H9 (cell line): ENCODE data around the gene EAF1. TPM values are rescaled to one million over a fixed set of nuclear protein-coding genes. Genes with fewer than 3 reads are reported as not detected.

Experiments used
- DNase-seq: peaks from one replicate; pipeline ENCODE4 v3.0.0-alpha.2; 2017
- H2AFZ ChIP-seq: one replicate; pipeline ENCODE4 v1.6.1; 2013; ENCODE audit warnings: mild to moderate bottlenecking, low read length, control low read depth, moderate library complexity
- H2AK5ac ChIP-seq: 2 replicates; pipeline ENCODE4 v1.6.1; 2013; ENCODE audit warnings: low read length, control low read depth, mixed read lengths; ENCODE audit not compliant: insufficient read length
- H2BK120ac ChIP-seq: one replicate; pipeline ENCODE4 v1.6.1; 2013; ENCODE audit warnings: low read depth, mild to moderate bottlenecking, low read length, control low read depth, inconsistent platforms; ENCODE audit not compliant: poor library complexity, severe bottlenecking
- H2BK12ac ChIP-seq: 2 replicates; pipeline ENCODE4 v1.6.1; 2013; ENCODE audit warnings: low read length, control low read depth, mixed read lengths, low read depth; ENCODE audit not compliant: insufficient read length
- H2BK15ac ChIP-seq: 2 replicates; pipeline ENCODE4 v1.6.1; 2013; ENCODE audit warnings: low read depth, low read length, control low read depth
- H2BK20ac ChIP-seq: one replicate; pipeline ENCODE4 v1.6.1; 2013; ENCODE audit warnings: low read depth, mild to moderate bottlenecking, low read length, control low read depth, inconsistent platforms; ENCODE audit not compliant: poor library complexity, severe bottlenecking
- H2BK5ac ChIP-seq: 2 replicates; pipeline ENCODE4 v1.6.1; 2013; ENCODE audit warnings: low read length, control low read depth, mixed read lengths; ENCODE audit not compliant: insufficient read length
- H3K14ac ChIP-seq: 2 replicates; pipeline ENCODE4 v1.6.1; 2013; ENCODE audit warnings: low read length, control low read depth; ENCODE audit not compliant: insufficient read depth
- H3K18ac ChIP-seq: 2 replicates; pipeline ENCODE4 v1.6.1; 2013; ENCODE audit warnings: low read depth, mild to moderate bottlenecking, mixed read lengths, low read length, control low read depth; ENCODE audit not compliant: insufficient read length
- H3K23ac ChIP-seq: 2 replicates; pipeline ENCODE4 v1.6.1; 2013; ENCODE audit warnings: low read length, control low read depth, mixed read lengths, low read depth; ENCODE audit not compliant: insufficient read length
- H3K23me2 ChIP-seq: 2 replicates; pipeline ENCODE4 v1.6.1; 2013; ENCODE audit warnings: low read depth, mild to moderate bottlenecking, mixed read lengths, low read length, control low read depth; ENCODE audit not compliant: insufficient read length, poor library complexity, severe bottlenecking
- H3K27ac ChIP-seq: 2 replicates; pipeline ENCODE4 v1.5.1; 2013; ENCODE audit warnings: low read length, control low read depth, mixed read lengths, low read depth; ENCODE audit not compliant: insufficient read length
- H3K27me3 ChIP-seq: 2 replicates; pipeline ENCODE4 v1.6.1; 2013; ENCODE audit warnings: low read length, control low read depth, inconsistent platforms; ENCODE audit not compliant: insufficient read depth
- H3K4ac ChIP-seq: 2 replicates; pipeline ENCODE4 v1.6.1; 2013; ENCODE audit warnings: low read depth, mild to moderate bottlenecking, control low read depth, inconsistent platforms, low read length, moderate library complexity
- H3K4me1 ChIP-seq: 2 replicates; pipeline ENCODE4 v1.6.1; 2013; ENCODE audit warnings: low read length, control low read depth, inconsistent platforms; ENCODE audit not compliant: insufficient read depth
- H3K4me2 ChIP-seq: 2 replicates; pipeline ENCODE4 v1.6.1; 2013; ENCODE audit warnings: low read length, control low read depth, mixed read lengths; ENCODE audit not compliant: insufficient read length, insufficient read depth
- H3K56ac ChIP-seq: 2 replicates; pipeline ENCODE4 v1.6.1; 2013; ENCODE audit warnings: low read depth, mild to moderate bottlenecking, mixed read lengths, low read length, control low read depth; ENCODE audit not compliant: insufficient read length
- H3K79me1 ChIP-seq: 2 replicates; pipeline ENCODE4 v1.6.1; 2013; ENCODE audit warnings: low read depth, mild to moderate bottlenecking, moderate library complexity, low read length, control low read depth, inconsistent platforms; ENCODE audit not compliant: insufficient read depth, poor library complexity, severe bottlenecking
- H3K79me2 ChIP-seq: 2 replicates; pipeline ENCODE4 v1.6.1; 2013; ENCODE audit warnings: low read length, control low read depth, inconsistent platforms; ENCODE audit not compliant: insufficient read depth
- H3K9ac ChIP-seq: 2 replicates; pipeline ENCODE4 v1.6.1; 2013; ENCODE audit warnings: low read length, control low read depth, mixed read lengths; ENCODE audit not compliant: insufficient read length; ENCODE audit errors: extremely low read depth
- H3K9me3 ChIP-seq: one replicate; pipeline ENCODE4 v1.6.1; 2013; ENCODE audit warnings: low read depth, low read length, inconsistent platforms; ENCODE audit not compliant: control insufficient read depth
- H3T11ph ChIP-seq: one replicate; pipeline ENCODE4 v1.6.1; 2013; ENCODE audit warnings: mild to moderate bottlenecking, low read length, control low read depth, inconsistent platforms
- H4K20me1 ChIP-seq: one replicate; pipeline ENCODE4 v1.6.1; 2013; ENCODE audit not compliant: control insufficient read depth, insufficient read length, insufficient read depth
- H4K5ac ChIP-seq: 2 replicates; pipeline ENCODE4 v1.6.1; 2013; ENCODE audit warnings: low read depth, mild to moderate bottlenecking, mixed read lengths, low read length, control low read depth; ENCODE audit not compliant: insufficient read length
- H4K8ac ChIP-seq: replicated peaks from 2 replicates; pipeline ENCODE4 v1.6.1; 2013; ENCODE audit warnings: low read length, control low read depth, mixed read lengths, low read depth; ENCODE audit not compliant: insufficient read length
- H4K91ac ChIP-seq: 2 replicates; pipeline ENCODE4 v1.6.1; 2013; ENCODE audit warnings: low read depth, mild to moderate bottlenecking, moderate library complexity, mixed read lengths, low read length, control low read depth; ENCODE audit not compliant: insufficient read length
- H3K27ac Mint-ChIP-seq, 3 experiments: 2 replicates in 2 of 3; 3 replicates in 1 of 3; pipeline ENCODE4 v1.8.0; 2020 to 2021; ENCODE audit warnings: mixed read lengths in 3 of 3, mild to moderate bottlenecking in 1 of 3, moderate library complexity in 1 of 3
- H3K27me3 Mint-ChIP-seq: 2 replicates; pipeline ENCODE4 v1.8.0; 2021; ENCODE audit warnings: low read depth, mild to moderate bottlenecking, moderate library complexity, mixed read lengths
- H3K36me3 Mint-ChIP-seq, 3 experiments: 2 replicates in 2 of 3; 3 replicates in 1 of 3; pipeline ENCODE4 v1.8.0; 2020 to 2021; ENCODE audit warnings: low read depth in 3 of 3, mixed read lengths in 3 of 3; ENCODE audit not compliant: insufficient read depth in 1 of 3
- H3K4me1 Mint-ChIP-seq, 2 experiments: 2 replicates each; pipeline ENCODE4 v1.8.0; 2020; ENCODE audit warnings: mixed read lengths in 2 of 2
- H3K4me3 Mint-ChIP-seq, 2 experiments: 2 replicates in 1 of 2; 3 replicates in 1 of 2; pipeline ENCODE4 v1.8.0; 2020 to 2021; ENCODE audit warnings: mild to moderate bottlenecking in 2 of 2, mixed read lengths in 2 of 2, moderate library complexity in 1 of 2
- H3K9me3 Mint-ChIP-seq, 2 experiments: 2 replicates in 1 of 2; 3 replicates in 1 of 2; pipeline ENCODE4 v1.8.0; 2020; ENCODE audit warnings: mild to moderate bottlenecking in 2 of 2, mixed read lengths in 2 of 2, moderate library complexity in 1 of 2
- CTCF ChIP-seq: fragments of 200-600 bp; sonication (generic); conservative IDR thresholded peaks from 3 replicates; pipeline ENCODE4 v1.8.0; 2021; ENCODE audit warnings: antibody characterized with exemption, mild to moderate bottlenecking
- WGBS: extraction: QIAGEN DNeasy Blood & Tissue Kit; methylation state at CpG from one replicate; pipeline ENCODE4 v1.1.7; 2013; ENCODE audit warnings: missing lambda C conversion rate, low lambda C conversion rate, mixed read lengths; ENCODE audit not compliant: insufficient read length; ENCODE audit errors: extremely low coverage; 5-methylcytosine and 5-hydroxymethylcytosine counted together
- total RNA-seq: library from RNA; stranded (reverse); gene quantifications from 2 replicates; pipeline ENCODE4 v1.2.1, GENCODE V29; 2021

Gene EAF1
- total RNA-seq, 1 experiment from 2014 or later = 34.3 TPM

- no peak overlapping the region for H2AFZ ChIP-seq
- no peak overlapping the region for H3K56ac ChIP-seq
- no peak overlapping the region for H3K18ac ChIP-seq
- H3K4me1 Mint-ChIP-seq = no peaks in the 10 kb centered on the region
- no peak overlapping the region for H2BK15ac ChIP-seq
- no peak overlapping the region for H3K27ac ChIP-seq
- H3K9me3 ChIP-seq = no peaks in the 10 kb centered on the region
- no CpG with 5 or more reads among the region's 7 CpGs for WGBS
- no peaks in the 10 kb centered on the region for H4K20me1 ChIP-seq
- H3K27me3 ChIP-seq = no peaks in the 10 kb centered on the region
- H3K4ac ChIP-seq = no peak overlapping the region
- no peaks in the 10 kb centered on the region for H3K36me3 Mint-ChIP-seq
- no peak overlapping the region for H3T11ph ChIP-seq
- no peak for DNase-seq
- no peak overlapping the region for H4K8ac ChIP-seq
- no peaks in the 10 kb centered on the region for H3K23me2 ChIP-seq
- H3K27ac Mint-ChIP-seq = peak overlapping the region in 1 of 3 experiments; percentile 68; a peak in 1 of 7 replicates
- no peaks in the 10 kb centered on the region; the same call in 1 of the 2 replicates for H3K27me3 Mint-ChIP-seq
- no peak overlapping the region for H2BK20ac ChIP-seq
- H3K9me3 Mint-ChIP-seq = no peaks in the 10 kb centered on the region
- H3K14ac ChIP-seq = no peak overlapping the region; the same call in 1 of the 2 replicates
- no peaks in the 10 kb centered on the region for H3K79me2 ChIP-seq
- H3K9ac ChIP-seq = no peak overlapping the region
- H4K5ac ChIP-seq = no peak overlapping the region
- no peak for TF ChIP-seq CTCF
- H3K4me2 ChIP-seq = no peak overlapping the region
- H2BK120ac ChIP-seq = no peak overlapping the region
- H3K4me1 ChIP-seq = no peaks in the 10 kb centered on the region
- no peak overlapping the region for H3K23ac ChIP-seq
- no peak overlapping the region for H4K91ac ChIP-seq
- H2AK5ac ChIP-seq = no peak overlapping the region
- H2BK12ac ChIP-seq = no peak overlapping the region
- no peak overlapping the region for H2BK5ac ChIP-seq
- H3K4me3 Mint-ChIP-seq = no peak overlapping the region
- no peaks in the 10 kb centered on the region for H3K79me1 ChIP-seq
Observed at GRCh38 chr3:15455756-15456155, 28.4 kb downstream of the EAF1 start.
